ENCODE data around the gene NPIPA3. TPM values are rescaled to one million over a fixed set of nuclear protein-coding genes. Genes with fewer than 3 reads are reported as not detected.
"Not testable (repeated sequence)": the region's sequence is repeated elsewhere in the genome, so short reads cannot be mapped to it uniquely, and the experiment has no call there.

Gene NPIPA3
- total RNA-seq, 1 donor from 2014 or later = 0.65 TPM

GRCh38 chr16:14740832-14741385 lies 37.7 kb downstream of the NPIPA3 start:
- DNase-seq; ATAC-seq (ENCODE audit: poor library complexity); intact Hi-C loops (cut with DNase I): not testable (repeated sequence)

- DNase-seq; ATAC-seq (ENCODE audit: poor library complexity): not testable (repeated sequence)
Observed at GRCh38 chr16:14741794-14742193, 38.6 kb downstream of the NPIPA3 start.

GRCh38 chr16:14742273-14743128 lies 39.3 kb downstream of the NPIPA3 start, which contains the start of gene NPIPA2:
NPIPA2 (plus strand) TSS chr16:14742533; CDS start chr16:14748066, 5,533 bp downstream.
- peak; percentile 100 for ATAC-seq (ENCODE audit: poor library complexity)
- intact Hi-C loops (cut with DNase I); DNase-seq: not testable (repeated sequence)

More at GRCh38 chr16:14741794-14742193, 38.6 kb downstream of the NPIPA3 start:
- intact Hi-C loops (cut with DNase I) = not testable (repeated sequence)

- DNase-seq; ATAC-seq (ENCODE audit: poor library complexity); intact Hi-C loops (cut with DNase I): not testable (repeated sequence)
Observed at GRCh38 chr16:14773654-14774053, 70.4 kb downstream of the NPIPA3 start.

- DNase-seq; ATAC-seq (ENCODE audit: poor library complexity); intact Hi-C loops (cut with DNase I): not testable (repeated sequence)
Observed at GRCh38 chr16:14775624-14776023, 72.4 kb downstream of the NPIPA3 start.

Other genes with a start within 250 kb of the NPIPA3 start
- 16.1 TPM for gene PARN, start 73.2 kb upstream of the NPIPA3 start, total RNA-seq
- gene BFAR, start 70.5 kb upstream of the NPIPA3 start, total RNA-seq = 30.5 TPM
- not detected for gene PLA2G10, start 9.1 kb upstream of the NPIPA3 start, total RNA-seq
- 4.0 TPM for gene NPIPA2, start 39.1 kb downstream of the NPIPA3 start, total RNA-seq
- gene NOMO1, start 130.3 kb downstream of the NPIPA3 start, total RNA-seq = 130 TPM
- 38.1 TPM for gene NPIPA1, start 234.0 kb downstream of the NPIPA3 start, total RNA-seq